NCI-H1048 (cell line): ENCODE results near the gene SSTR3.

Source experiments
- DNase-seq: peaks from one replicate; lab custom pipeline; 2025; lab: John Stamatoyannopoulos, UW

The SSTR3 gene

DNA sequence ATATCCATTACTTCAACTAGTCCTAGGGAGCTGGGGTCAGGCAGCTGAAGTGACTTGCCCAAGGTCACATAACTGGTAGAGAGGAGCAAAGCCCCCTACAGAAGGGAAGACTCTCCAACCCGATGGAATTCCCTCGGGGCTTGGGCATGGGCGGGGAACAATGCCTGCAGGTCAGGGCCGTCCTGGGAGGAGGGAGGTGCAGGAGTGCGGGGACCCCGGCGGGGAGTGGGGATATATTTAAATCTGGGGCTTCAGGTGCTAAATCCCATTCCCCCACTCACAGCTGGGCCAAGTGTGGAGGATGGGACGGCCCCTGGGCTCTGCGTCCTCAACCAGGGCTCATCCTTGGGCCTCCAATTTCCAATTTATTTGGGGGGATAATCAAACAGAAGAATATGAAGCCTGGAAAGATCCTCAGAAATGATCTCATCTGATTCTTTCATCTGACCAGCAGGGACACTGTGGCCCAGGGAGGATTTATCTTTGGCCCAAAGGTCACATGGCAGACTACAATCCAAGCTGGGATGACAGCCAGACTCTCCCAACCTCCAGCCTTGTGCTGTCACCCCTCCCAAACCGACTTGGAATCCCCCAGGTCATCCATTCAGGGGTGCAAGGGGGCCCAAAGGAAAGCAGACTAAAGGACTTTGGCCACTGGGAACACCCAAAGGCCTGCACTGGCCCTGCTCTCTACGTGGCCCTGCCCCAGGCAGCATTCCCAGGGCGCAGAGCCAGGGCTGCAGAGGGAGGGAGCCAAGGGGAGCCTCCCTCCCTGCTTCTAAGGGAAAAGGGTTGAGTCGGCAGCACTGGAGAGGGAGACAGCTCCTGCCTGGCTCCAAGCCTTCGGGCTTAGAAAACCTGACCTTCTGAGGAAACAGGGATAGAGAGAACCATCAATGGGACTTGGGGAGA lies 15.5 kb downstream of the SSTR3 start:
- no peak for DNase-seq

DNA sequence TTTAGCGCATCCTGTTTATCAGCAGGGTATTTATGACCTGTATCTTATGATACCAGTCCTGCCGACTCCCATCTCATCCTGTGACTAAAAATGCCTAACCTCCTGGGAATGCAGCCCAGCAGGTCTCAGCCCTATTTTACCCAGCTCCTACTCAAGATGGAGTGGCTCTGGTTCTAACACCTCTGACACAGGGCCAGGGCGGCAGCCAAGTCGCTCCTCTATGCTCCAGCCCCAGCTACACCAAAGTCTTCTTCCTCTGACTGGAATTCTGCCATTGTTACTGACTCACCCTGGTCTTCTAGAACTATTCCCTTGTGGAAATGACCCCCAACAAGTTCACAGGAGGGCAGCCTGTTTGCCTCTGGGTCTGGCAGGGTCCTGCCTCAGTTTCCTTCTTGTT lies 16.4 kb downstream of the SSTR3 start:
- no peak for DNase-seq

DNA sequence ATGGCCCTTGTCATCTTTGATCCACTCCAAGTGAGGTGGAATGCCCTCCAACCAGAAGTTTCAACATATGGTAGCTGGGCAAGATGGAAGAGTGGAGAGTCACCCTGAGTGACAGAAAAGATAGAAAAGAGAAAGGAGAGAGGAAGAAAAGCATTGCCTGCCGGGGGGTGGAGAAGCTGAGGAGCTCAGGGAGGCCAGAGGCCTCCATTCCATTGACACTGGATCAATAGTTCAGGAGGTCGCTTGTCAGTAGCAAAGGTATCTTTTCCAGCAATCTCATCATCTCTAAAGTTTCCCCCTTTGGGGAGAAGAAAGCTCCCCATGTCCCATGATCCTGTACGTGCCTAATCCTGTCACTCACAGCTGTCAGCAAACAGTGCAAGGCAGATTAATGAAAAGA lies 17.5 kb downstream of the SSTR3 start:
- no peak for DNase-seq

DNA sequence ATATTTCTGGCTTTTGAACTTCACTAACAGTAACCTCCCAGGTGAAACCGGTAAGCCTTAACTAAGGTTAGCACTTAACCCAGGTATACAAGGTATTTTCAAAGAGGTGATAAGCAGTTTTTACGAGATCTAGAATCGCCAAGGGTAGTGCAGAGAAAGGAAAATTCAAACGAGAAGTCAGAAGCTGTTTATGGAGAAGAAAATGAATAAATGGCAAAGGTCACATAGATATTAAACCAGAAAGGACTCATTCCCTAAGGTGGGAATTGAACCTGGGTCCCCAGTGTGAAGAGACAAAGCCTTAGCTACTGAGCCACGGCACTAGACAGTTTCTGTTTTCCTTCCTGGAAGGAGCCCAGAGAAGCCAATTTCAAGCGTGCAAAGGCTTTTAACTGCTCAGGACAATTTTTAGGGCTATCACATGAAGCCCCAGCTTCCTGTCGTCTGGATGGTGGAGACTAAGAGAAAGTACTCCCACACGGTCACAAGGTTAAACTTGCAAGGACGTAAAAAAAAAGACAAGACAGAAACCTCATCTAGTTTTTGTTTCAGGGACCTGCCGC lies 18.6 kb downstream of the SSTR3 start:
- no peak for DNase-seq

DNA sequence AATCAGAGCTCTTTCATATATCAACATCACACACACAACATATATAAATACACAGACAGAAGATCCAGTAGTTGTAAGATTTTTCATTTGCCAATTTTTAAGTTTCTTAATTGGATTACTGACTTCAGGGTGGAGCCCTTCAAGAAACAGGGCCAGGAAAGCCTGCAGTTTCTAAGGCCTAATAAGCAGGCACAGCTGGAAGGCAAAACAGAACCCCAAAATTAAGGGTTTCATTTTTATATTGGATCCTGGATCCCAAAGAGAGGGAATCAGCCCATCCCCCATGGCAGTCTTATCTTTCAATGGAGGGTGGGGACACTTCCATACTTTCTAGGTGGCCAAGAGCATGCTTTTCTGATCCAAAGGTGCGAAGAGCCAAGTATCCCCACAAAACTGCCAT lies 19.5 kb downstream of the SSTR3 start:
- no peak for DNase-seq

DNA sequence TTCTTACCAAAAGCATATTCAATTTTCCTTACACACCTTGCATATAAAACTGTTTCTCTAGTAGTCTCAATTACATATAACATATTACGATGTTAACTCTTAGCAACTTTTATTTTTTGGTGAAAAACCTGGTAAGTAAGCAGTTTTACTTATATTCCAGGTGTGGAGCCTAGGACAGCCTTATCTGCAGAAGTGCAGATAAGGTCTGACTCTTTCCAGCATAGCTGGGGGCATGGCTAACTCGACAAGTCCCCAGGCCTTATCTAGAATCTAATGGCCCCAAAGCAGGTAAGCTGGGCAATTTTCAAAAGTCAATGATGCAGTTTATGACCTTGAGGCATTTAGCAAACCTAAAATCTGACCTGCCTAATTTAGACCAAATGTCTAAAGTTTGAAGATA lies 20.1 kb downstream of the SSTR3 start:
- no peak for DNase-seq

DNA sequence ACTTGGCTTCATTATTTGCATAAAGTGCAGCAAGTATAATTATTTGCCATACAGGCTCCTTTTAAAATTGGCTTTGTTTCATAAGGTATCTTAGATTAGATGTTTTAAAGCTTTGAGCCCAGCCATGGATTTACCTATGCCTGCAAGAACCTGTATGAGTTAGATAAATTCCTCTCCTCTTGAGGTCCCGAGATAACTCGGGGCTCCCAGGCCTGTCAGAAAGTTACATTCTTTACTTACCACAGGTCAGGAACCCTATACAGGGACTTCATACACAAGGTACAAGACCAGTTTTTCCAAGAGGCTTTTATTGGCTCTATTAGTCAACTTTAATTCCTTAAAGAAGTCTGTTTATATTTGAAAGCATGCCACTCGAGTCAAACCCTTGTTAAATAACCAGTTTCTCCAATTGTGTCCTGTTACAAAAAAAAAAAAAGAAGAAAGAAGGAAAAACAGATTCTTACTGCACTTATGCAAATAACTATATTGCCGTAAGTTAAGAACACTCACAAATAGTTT lies 22.0 kb downstream of the SSTR3 start:
- DNase-seq = no peak

DNA sequence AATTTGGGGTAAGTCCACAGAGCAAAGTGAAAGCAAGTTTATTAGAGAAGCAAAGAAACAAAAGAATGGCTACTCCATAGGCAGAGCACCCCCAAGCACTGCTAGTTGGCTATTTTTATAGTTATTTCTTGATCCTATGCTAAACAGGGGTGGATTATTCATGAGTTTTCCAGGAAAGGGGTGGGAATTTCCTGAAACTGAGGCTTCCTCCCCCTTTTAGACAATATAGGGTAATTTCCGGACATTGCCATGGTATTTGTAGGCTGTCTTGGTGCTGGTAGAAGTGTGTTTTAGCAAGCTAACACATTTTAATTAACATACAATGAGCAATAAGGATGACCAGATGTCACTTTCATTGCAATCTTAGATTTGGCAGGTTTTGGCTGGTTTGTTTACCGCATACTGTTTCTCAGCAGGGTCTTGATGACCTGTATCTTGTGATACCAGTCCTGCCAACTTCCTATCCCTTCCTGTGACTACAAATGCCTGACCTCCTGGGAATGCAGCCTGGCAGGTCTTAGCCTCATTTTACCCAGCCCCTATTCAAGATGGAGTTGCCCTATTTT lies 23.3 kb downstream of the SSTR3 start:
- DNase-seq = no peak

DNA sequence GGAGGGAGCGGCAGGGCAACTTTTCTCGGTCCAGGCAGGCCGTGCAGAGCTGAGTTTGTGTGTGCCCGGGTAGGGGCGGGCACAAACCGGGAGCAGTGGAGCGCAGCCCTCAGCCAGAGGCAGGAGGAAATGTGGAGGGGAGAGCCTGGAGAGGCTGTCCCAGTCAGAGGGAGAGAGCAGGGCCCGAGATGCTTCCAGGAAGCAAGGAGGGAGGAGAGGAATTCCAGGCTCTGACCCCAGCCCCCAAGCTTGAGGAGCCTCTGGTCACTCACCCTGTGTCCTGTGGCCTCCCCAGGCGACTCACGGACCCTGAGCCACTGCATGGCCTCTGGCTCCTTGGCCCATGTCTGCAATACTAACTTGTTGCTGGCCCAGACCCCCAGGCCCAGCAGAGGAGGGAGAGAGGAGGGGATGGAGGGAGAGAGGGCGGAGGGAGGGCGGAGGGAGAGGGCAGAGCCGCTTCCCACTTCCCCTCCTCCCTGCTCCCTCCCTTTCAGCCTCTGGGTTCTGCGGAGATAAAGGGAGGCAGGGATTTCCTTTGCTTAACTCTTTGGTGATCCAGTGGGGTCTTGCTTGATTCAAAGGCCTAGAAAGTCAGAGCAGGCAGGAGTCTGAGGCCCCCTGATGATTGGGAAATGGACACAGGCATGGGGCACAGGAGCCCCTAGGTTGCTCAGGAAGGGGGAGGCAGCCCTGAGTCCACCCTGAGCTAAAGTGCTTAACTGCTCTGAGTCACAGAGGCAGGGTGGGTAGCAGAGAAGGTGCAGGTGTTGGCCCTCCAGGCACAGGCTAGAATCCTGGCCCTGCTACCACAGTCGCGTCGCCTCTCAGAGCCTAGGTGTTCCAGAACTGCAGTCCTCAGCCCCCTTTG lies 24.2 kb downstream of the SSTR3 start, which contains the start of gene C1QTNF6:
TSS of gene C1QTNF6 (minus strand) at position 357 of the 871 bp plus-strand sequence. CDS start at position 323, 34 bp downstream.
- no peak for DNase-seq

DNA sequence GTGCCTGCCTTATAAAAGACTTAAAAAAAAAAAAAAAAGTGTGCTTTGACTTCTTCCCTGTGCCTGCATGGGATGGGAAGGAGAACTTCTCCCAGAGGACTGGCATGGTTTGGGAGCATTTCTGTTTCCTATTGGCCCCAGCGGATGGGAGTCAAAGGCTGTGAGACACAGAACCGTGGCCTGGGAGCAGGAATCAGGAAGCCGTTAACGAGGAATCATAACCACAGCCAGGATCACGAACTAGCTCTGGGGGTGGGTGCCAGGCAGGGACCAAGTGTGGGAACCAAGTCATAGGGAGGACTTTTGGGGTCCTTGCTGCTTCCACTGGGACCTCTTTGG lies 24.8 kb downstream of the SSTR3 start:
- DNase-seq = no peak

DNA sequence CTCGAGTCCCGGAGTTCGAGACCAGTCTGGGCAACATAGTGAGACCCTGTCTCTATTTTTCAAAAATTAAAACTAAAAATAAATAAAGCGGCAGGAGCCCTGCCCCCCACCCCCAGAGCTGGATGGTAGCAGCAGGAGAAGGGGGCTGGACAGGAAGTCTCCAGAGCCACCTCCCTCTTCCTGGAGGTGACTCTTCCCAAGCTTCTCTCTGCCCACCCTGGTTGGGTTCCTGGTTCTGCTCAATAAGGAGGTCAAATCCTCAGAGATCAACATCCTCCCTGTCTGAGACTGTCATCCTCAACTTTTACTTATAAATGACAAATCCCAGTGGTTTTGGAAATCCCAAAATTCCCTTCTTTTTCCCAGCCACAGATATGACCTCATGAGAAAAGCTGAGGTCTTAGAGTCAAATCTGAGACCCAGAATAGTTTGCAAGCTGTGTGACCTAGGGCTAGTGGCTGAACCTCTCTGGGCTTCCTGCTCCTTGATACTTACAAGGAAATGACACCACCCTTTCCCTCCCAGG lies 25.2 kb downstream of the SSTR3 start:
- no peak for DNase-seq

DNA sequence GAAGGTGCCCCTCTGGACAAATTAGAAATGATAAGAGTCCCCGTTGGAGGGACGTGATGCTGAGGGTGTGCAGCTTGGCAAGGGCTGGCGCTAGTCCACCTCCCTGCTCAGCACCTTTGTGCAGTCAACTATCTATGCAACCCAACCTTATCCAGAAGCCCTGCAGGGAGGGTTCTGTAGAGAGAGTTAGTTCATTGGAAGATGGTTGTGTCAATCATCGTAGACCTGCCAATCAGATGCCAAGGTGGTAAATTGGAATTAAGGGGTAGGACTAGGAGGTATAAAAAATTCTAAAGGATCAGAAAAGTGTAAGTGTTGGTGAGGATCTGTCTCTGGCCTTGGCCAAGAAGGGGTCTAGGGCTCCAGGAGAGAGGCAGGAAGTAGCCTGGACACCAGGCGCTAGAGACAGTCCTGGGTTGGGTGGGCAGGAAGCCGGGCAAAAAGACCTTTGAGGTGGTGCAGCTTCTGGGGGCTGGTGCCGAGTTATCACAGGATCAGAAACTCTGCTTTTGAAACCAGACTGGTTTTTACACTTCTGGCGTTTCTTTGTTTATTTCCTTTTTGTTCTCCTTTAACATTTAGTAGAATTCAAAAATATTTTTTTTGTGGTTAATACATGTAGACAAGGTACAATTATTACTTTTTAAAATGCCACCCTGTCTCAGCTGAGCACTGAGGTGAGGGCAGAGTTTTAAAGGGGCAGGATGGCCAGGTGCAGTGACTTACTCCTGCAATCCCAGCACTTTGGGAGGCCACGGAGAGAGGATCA lies 25.9 kb downstream of the SSTR3 start:
- no peak for DNase-seq

DNA sequence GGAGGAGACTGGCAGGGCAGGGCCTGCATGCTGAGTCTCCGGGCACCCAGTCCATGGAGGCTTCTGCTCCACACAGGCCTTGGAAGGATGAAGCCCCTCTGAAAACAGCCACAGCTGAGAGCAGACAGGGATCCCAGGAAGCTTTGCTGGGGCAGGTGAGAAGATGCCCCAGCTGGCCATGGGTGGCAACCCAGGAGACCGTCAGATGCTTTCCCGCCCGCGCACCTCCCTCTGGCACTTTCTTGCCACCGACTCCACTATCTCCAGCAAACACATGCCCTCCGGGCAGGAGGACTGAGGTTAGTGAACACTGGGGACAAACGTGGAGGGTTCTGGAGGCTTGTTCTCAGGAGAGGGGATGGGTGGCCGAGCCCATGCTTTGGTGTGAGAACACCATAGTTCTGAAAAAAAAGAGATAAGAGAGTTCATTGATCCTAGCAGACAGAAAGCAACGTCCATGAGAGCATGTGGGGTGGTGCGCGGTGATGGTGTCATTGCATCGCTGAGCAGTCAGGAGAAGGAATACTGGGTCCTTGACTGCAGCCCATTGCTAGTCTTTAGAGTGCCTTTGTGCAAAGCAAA lies 26.5 kb downstream of the SSTR3 start:
- DNase-seq = no peak

DNA sequence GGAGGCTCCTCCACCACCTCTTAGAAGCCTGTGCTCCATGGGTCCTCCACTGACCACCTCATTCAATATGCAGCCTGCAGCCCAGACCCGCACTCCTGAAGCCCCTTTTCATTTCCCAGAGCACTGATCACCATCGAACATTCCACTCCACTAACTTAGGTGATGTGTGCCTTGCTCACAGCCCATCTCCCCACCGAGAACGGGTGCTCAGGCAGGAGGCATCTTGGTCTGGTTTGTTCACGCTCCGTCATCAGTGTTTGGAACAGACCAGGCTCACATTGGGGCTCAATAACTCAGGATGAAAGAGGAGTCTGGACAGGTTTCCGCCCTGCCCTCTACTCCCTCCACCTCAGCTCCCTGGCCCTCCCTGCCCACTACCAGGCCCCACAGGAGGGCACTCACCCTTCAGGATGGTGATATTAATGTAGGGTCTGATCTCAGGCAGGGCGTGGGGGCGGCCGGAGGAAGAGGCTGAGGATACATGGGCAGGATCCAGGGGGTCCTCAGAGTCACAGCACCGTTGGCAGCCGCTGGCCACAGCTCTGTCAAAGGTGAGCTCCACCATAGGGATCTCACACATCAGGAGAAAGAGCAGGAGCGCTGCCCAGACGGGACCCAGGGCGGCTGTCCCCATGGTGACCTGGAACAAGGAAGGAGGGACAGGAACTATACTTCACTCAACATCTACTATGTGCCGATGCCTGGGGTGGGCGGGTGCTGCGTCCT lies 27.3 kb downstream of the SSTR3 start:
- no peak for DNase-seq

DNA sequence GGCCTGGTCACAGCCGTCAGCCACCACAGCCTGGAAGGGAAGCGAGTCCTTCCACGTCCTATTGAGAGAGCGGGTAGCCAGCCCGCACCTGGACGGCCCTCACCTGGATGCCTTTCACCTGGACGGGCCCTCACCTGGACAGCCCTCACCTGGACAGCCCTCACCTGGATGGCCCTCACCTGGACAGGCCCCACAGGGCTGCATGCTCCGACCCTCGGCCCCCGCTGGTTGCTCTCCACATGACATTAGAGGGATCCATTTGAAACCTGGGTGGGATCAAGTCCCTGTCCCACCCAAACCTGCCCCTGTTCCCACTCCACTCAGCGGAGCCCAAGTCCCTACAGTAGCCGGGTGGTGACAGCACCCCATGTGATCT lies 27.9 kb downstream of the SSTR3 start:
- DNase-seq = no peak

DNA sequence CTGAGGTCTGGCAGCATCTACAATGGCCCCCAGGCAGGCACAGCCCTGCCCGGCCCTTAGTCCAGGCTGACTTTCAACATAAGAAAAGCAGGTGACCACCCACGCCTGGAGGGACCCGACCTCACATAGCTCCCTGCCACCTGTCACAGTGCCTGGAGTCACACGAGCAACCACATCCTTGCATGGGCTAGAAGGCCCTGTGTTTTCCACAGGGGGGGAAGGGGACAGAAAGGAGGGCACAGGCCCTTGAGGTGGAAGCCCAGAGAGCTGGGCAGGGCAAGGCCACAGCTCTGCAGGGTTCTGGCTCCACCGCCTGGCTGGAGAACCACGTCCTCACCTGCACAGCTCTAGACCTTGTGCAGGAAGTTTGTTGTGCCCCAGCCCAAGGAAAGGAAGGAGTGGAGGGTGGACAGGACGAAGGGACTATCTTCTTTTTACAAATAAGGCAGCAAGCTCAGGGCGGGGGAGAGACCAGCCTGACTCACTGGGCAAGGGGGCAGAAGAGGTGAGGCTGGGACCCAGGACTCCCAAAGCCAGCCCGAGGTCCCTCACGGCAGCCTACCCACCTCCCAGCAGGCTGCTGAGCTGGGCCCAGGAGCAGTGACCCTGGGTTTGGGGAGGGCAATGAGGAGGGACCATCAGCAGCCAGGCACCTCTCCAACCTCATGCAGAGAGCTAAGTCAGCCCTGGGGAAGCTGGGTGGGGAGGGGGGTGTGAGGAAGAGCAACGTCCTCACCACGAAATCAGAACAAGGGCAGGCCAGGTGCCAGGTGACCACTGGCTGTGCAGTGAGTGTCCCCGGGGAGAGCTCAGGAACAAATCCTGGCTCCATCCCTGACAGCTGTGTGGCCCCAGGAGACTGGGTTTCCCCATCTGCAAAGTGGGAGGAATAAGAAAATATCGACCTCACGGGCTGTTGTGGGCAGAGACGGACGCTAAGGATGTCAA lies 28.6 kb downstream of the SSTR3 start:
- no peak for DNase-seq

DNA sequence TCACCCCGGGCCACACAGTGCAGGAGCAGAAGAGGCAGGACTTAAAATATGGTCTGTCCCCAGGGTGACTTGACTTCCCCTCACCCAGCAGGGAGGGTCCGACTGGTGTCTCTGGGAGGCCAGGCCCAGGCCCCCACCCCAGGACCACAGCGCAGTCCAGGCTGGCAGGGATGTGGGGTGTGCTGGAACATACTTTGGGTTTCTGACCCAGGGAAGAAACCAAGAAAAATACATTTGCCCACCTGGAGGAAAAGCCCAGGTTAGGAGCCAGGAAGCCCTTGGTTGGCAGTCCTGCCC lies 29.4 kb downstream of the SSTR3 start:
- no peak for DNase-seq

DNA sequence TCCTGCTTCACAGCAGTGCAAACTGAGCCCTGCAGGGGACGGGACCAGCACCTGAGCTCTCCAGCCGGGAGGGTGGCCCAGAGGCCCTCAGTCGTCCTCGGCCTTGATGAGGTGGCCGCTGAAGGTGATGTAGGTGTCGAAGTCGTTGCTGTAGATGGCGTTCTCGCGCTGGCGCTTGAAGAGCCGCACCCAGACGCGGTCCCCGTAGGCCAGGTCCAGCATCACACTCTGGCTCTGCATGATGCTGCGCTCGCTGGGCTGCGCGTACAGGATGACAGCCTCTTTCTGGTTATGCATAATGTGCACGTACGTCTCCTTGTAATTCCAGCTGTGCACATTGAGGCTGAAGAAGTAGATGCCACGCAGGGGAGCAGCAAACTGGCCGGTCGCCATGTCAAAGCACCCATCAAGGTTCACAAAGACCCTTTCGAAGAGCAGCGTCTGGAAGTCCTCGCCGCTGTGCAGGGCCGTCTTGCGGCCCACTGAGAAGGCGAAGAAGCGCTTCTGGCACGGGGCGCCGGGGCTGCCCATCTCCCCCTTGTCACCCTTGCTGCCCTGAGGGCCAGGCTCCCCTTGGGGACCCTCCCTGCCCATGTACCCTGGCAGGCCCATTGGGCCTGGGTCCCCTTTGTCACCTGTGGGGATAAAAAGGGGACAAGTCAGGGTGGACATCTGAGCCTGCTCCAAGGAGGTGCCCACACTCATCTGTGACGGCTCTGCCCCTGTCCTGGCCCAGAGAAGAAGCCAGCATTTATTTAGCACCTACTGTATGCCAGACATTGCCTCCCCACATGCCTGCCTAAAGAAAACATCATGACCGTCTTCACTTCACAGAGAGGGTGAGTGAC lies 30.0 kb downstream of the SSTR3 start:
- no peak for DNase-seq
